ENCODE measurements around the gene STK38L. TPM values are rescaled to one million over a fixed set of nuclear protein-coding genes. Genes with fewer than 3 reads are reported as not detected.
A peak's percentile ranks its signal among the peaks of the same experiment; 100 is the strongest.

Gene STK38L
- total and polyA plus RNA-seq, 2 experiments from 2014 or later: 16.8 to 19.9 TPM

DNA sequence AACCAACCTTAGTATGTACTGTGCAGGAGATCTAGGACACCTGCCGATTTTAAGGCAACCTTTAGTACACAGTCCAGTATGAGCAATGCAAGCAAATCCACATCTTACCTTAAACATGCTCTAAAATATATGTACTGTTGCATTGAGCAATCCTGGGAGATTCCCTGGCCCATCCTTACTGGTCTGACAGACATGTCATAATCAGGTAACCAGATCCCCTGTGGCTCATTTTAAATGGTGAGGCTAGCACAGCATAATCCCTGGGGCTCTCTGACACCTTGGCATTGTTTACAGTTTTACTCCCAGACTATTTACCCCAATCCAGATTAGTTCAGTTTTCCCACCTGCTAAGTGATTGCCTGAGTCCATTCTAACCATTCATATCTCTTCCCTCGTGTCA is 103.7 kb downstream of the STK38L start:
- Histone ChIP-seq H4K20me1 (ENCODE audit: insufficient read depth) (no peaks in the 10 kb centered on the region), H3K36me3 (ENCODE audit: low read depth) (no peaks in the 10 kb centered on the region), H3F3A (ENCODE audit: insufficient read depth) (peaks cover 24% of the 10 kb centered on the region), H3K9me2 (ENCODE audit: insufficient read depth) (no peaks in the 10 kb centered on the region), H3K9ac (no peak overlapping the region), H3K4me3 (no peak overlapping the region), H3K27ac (no peak overlapping the region), H2AFZ (no peak overlapping the region), H3K4me2 (ENCODE audit: unreplicated experiment) (no peak overlapping the region), H3K27me3 (replicated peaks; ENCODE audit: insufficient read depth) (no peaks in the 10 kb centered on the region), H3K79me2 (ENCODE audit: insufficient read depth) (peaks cover 73% of the 10 kb centered on the region), H3K9me3 (ENCODE audit: low read depth) (no peaks in the 10 kb centered on the region), H3K4me1 (ENCODE audit: insufficient read depth) (peaks cover 27% of the 10 kb centered on the region)
- no peak for DNase-seq
- in situ Hi-C loops (cut with MboI): no loop called here
- 95 to 97% methylated on average over 2 of the region's 2 CpGs for WGBS, 2 experiments (ENCODE audit: low coverage in 1 of 2, low lambda C conversion rate in 2 of 2, missing lambda C conversion rate in 2 of 2)
- TF ChIP-seq EZH2phosphoT487 (IDR thresholded peaks at IDR 0.05; ENCODE audit: insufficient read depth, low read depth) (no peak), EZH2 (IDR thresholded peaks at IDR 0.05; ENCODE audit: insufficient read depth, poor library complexity, severe bottlenecking) (no peak)

DNA sequence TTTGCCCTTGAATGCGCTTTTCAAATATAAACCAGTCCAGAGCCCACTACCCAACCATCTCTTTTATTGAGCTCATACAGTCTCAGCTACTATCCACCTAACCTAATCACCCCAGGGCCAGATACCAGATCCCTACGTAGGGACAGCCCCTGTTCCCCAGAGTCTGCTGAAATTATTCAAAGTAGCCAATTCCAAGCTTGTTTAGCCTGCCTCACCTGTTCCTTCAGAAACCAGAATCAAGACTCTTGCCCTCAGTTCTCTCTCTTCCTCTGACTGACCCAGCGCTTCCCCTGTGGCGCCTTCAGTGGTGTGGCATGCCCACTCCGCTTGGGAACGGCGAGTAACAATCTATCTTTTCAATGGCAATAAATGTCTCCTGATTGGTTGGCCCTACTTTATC is 107.4 kb downstream of the STK38L start:
- H3K9ac ChIP-seq: no peak overlapping the region
- H3K9me3 ChIP-seq (ENCODE audit: low read depth): no peaks in the 10 kb centered on the region
- no peaks in the 10 kb centered on the region for H3K36me3 ChIP-seq (ENCODE audit: low read depth)
- no peaks in the 10 kb centered on the region for H3F3A ChIP-seq (ENCODE audit: insufficient read depth)
- peaks cover 75% of the 10 kb centered on the region for H3K79me2 ChIP-seq (ENCODE audit: insufficient read depth)
- no peak overlapping the region for H3K27ac ChIP-seq
- in situ Hi-C loops (cut with MboI): no loop called here
- no peaks in the 10 kb centered on the region for H3K27me3 ChIP-seq (replicated peaks; ENCODE audit: insufficient read depth)
- no peaks in the 10 kb centered on the region for H3K9me2 ChIP-seq (ENCODE audit: insufficient read depth)
- H2AFZ ChIP-seq: no peak overlapping the region
- no peak for DNase-seq
- H3K4me3 ChIP-seq: no peak overlapping the region
- no peak for TF ChIP-seq EZH2 (IDR thresholded peaks at IDR 0.05; ENCODE audit: insufficient read depth, poor library complexity, severe bottlenecking)
- no peak for TF ChIP-seq EZH2phosphoT487 (IDR thresholded peaks at IDR 0.05; ENCODE audit: insufficient read depth, low read depth)
- H3K4me1 ChIP-seq (ENCODE audit: insufficient read depth): no peaks in the 10 kb centered on the region; the same call in 1 of the 2 replicates
- no peaks in the 10 kb centered on the region for H4K20me1 ChIP-seq (ENCODE audit: insufficient read depth)
- WGBS, 2 experiments (ENCODE audit: low coverage in 1 of 2, low lambda C conversion rate in 2 of 2, missing lambda C conversion rate in 2 of 2): 90% methylated on average over 7 of the region's 7 CpGs
- H3K4me2 ChIP-seq (ENCODE audit: unreplicated experiment): no peak overlapping the region

DNA sequence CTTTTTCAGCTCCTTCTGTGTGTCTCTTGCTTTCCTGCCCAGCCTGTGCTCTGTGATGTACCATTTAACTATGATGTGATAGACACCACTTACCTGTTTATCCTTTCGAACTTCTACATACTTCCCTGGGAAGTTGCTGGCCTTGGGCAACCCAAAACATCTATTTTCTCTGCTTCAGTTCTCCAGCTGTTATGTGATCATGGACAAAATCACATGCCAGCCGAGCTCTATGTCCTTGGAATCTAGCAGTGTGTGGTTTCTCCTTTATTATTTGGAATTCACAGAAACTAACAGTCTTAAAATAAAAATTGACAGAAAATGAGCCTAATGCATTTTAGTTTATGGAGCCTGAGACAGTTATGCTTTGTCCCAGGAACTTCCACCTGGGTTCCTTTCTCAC is 111.4 kb downstream of the STK38L start:
- DNase-seq: no peak
- H3F3A ChIP-seq (ENCODE audit: insufficient read depth): peaks cover 4% of the 10 kb centered on the region
- H3K9me2 ChIP-seq (ENCODE audit: insufficient read depth): no peaks in the 10 kb centered on the region
- H2AFZ ChIP-seq: 0 out of 2 replicates have a peak overlapping the region, but pooled peaks have one; percentile 16
- TF ChIP-seq EZH2 (IDR thresholded peaks at IDR 0.05; ENCODE audit: insufficient read depth, poor library complexity, severe bottlenecking) (no peak), EZH2phosphoT487 (IDR thresholded peaks at IDR 0.05; ENCODE audit: insufficient read depth, low read depth) (no peak)
- no peaks in the 10 kb centered on the region for H4K20me1 ChIP-seq (ENCODE audit: insufficient read depth)
- no peaks in the 10 kb centered on the region for H3K36me3 ChIP-seq (ENCODE audit: low read depth)
- in situ Hi-C loops (cut with MboI): no loop called here
- no peak overlapping the region for H3K4me3 ChIP-seq
- 99 to 100% methylated on average over 2 of the region's 2 CpGs for WGBS, 2 experiments (ENCODE audit: low coverage in 1 of 2, low lambda C conversion rate in 2 of 2, missing lambda C conversion rate in 2 of 2)
- no peak overlapping the region for H3K4me2 ChIP-seq (ENCODE audit: unreplicated experiment)
- H3K9me3 ChIP-seq (ENCODE audit: low read depth): no peaks in the 10 kb centered on the region
- no peaks in the 10 kb centered on the region for H3K27me3 ChIP-seq (replicated peaks; ENCODE audit: insufficient read depth)
- H3K9ac ChIP-seq: no peak overlapping the region
- H3K4me1 ChIP-seq (ENCODE audit: insufficient read depth): peaks cover 15% of the 10 kb centered on the region
- peaks cover 38% of the 10 kb centered on the region for H3K79me2 ChIP-seq (ENCODE audit: insufficient read depth)
- no peak overlapping the region for H3K27ac ChIP-seq

DNA sequence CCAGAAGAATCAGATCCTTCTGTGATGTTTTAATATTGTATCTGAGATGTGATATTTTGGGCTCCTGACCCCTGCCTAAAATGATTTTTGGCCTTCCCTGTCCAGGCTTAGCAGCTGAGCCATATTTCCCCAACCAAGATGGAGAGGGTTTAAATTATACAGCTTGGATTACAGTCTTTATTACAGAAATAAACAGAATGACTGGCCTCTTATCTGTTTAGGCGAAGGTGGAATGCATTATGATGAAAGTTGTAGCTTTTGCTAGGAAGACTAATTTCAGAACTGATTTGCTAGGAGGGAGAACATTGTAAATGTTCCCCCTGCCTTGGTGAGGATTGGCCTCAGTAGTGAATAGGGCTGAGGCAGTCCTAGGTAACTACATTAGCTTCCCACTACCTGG is 111.9 kb downstream of the STK38L start:
- no peaks in the 10 kb centered on the region for H4K20me1 ChIP-seq (ENCODE audit: insufficient read depth)
- no peak overlapping the region for H3K9ac ChIP-seq
- H3K36me3 ChIP-seq (ENCODE audit: low read depth): no peaks in the 10 kb centered on the region
- H3K4me1 ChIP-seq (ENCODE audit: insufficient read depth): peaks cover 20% of the 10 kb centered on the region
- TF ChIP-seq EZH2phosphoT487 (IDR thresholded peaks at IDR 0.05; ENCODE audit: insufficient read depth, low read depth) (no peak), EZH2 (IDR thresholded peaks at IDR 0.05; ENCODE audit: insufficient read depth, poor library complexity, severe bottlenecking) (no peak)
- WGBS, 2 experiments (ENCODE audit: low coverage in 1 of 2, low lambda C conversion rate in 2 of 2, missing lambda C conversion rate in 2 of 2): 100% methylated on average over 1 of the region's 1 CpG
- no peak overlapping the region for H3K4me2 ChIP-seq (ENCODE audit: unreplicated experiment)
- H2AFZ ChIP-seq: no peak overlapping the region
- H3K9me3 ChIP-seq (ENCODE audit: low read depth): no peaks in the 10 kb centered on the region
- H3K27ac ChIP-seq: no peak overlapping the region
- H3K4me3 ChIP-seq: no peak overlapping the region
- H3F3A ChIP-seq (ENCODE audit: insufficient read depth): peaks cover 9% of the 10 kb centered on the region
- H3K9me2 ChIP-seq (ENCODE audit: insufficient read depth): no peaks in the 10 kb centered on the region
- in situ Hi-C loops (cut with MboI): no loop called here
- peaks cover 37% of the 10 kb centered on the region for H3K79me2 ChIP-seq (ENCODE audit: insufficient read depth)
- no peak for DNase-seq
- no peaks in the 10 kb centered on the region for H3K27me3 ChIP-seq (replicated peaks; ENCODE audit: insufficient read depth)

Measured in GM23248 (cell line).